Spinal cord (tissue), 10 donors: ENCODE measurements around the gene DSC2. TPM values are rescaled to one million over a fixed set of nuclear protein-coding genes. Genes with fewer than 3 reads are reported as not detected.

Experiments used
- DNase-seq, 6 donors: peaks; one replicate each; pipeline versions ENCODE4 v3.0.0 to v3.0.0-alpha.2; 2013 to 2015; ENCODE audit warnings: low spot score in 6 of 6, low read depth in 4 of 6
- H3K27ac ChIP-seq: one replicate; pipeline ENCODE4 v1.5.1; 2013; ENCODE audit warnings: low read depth, low read length, control low read depth
- H3K27me3 ChIP-seq: one replicate; pipeline ENCODE4 v1.6.1; 2013; ENCODE audit warnings: low read length; ENCODE audit not compliant: control insufficient read depth, insufficient read depth
- H3K36me3 ChIP-seq: one replicate; pipeline ENCODE4 v1.6.1; 2013; ENCODE audit warnings: low read length; ENCODE audit not compliant: control insufficient read depth, insufficient read depth
- H3K4me1 ChIP-seq: one replicate; pipeline ENCODE4 v1.6.1; 2013; ENCODE audit warnings: low read length; ENCODE audit not compliant: control insufficient read depth, insufficient read depth
- H3K4me3 ChIP-seq: one replicate; pipeline ENCODE4 v1.5.1; 2013; ENCODE audit warnings: low read depth, low read length, control low read depth
- H3K9me3 ChIP-seq: one replicate; pipeline ENCODE4 v1.6.1; 2013; ENCODE audit warnings: low read length; ENCODE audit not compliant: control insufficient read depth, insufficient read depth
- WGBS: methylation state at CpG from one replicate; pipeline ENCODE4 v1.1.5; 2013; ENCODE audit warnings: missing lambda C conversion rate; ENCODE audit not compliant: insufficient coverage; 5-methylcytosine and 5-hydroxymethylcytosine counted together
- polyA plus RNA-seq, 2 donors: library from polyadenylated mRNA; unstranded; fragments of 120-200 nt; gene quantifications; one replicate each; pipeline ENCODE4 v1.2.1, GENCODE V29; 2013; ENCODE audit not compliant: insufficient read length in 2 of 2
- total RNA-seq, 2 donors: library from RNA; depleted of rRNA in 1 of 2; stranded (reverse); fragments of 120-200 nt in 1 of 2; fragments of >200 nt in 1 of 2; gene quantifications; one replicate each; pipeline versions ENCODE4 v1.2.3 to v1.2.4, GENCODE V29; 2013 to 2014
- donor health status: healthy.

Gene DSC2
- total and polyA plus RNA-seq, 4 donors: 2.0 to 24.8 (median 6.2) TPM

DNA sequence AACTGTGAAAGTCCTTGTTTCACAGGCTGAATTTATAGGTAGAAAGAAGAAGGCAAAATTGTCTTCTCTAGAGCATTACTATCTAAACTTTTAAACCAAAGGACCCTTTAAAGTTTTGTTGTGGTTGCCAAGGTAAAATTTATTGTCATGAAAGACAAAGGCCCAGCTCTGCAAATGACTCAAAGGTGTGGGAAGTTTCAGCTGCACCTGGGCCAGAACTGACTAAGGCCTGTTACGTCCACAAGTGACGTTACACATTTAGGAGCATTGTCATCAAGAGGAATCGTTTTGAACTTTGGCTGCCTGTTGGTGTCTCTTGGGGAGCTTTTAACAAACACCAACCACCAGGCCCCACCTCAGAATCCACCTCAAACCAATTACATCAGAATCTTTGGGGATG, 51.6 kb downstream of the DSC2 start:
- Histone ChIP-seq H3K4me1 (no peaks in the 10 kb centered on the region), H3K4me3 (no peak overlapping the region), H3K36me3 (no peaks in the 10 kb centered on the region), H3K27ac (no peak overlapping the region), H3K9me3 (no peaks in the 10 kb centered on the region), H3K27me3 (no peaks in the 10 kb centered on the region)
- DNase-seq: no peak
- 93% methylated on average over 2 of the region's 3 CpGs for WGBS

DNA sequence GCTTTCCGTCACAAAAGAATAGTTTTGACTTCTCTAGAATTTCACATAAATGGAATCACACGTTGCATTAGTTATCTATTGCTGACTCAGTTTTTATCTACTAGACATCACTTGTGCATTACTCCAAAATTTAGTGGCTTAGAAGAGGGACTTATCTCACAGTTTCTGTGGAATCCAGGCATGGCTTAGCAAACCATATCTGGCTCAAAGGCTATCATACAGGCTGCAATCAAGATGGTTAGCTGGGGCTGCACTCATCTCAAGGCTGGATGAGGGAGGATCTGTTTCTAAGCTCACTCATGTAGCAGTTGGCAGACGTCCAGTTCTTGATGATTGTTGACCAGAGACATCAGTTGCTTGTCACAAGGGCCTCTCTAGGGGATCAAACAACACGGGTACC, 53.0 kb downstream of the DSC2 start:
- H3K4me3 ChIP-seq: no peak overlapping the region
- no peaks in the 10 kb centered on the region for H3K9me3 ChIP-seq
- H3K4me1 ChIP-seq: no peaks in the 10 kb centered on the region
- 71% methylated on average over 2 of the region's 4 CpGs for WGBS
- H3K27ac ChIP-seq: no peak overlapping the region
- H3K27me3 ChIP-seq: peaks cover 6% of the 10 kb centered on the region
- DNase-seq: no peak
- no peaks in the 10 kb centered on the region for H3K36me3 ChIP-seq

DNA sequence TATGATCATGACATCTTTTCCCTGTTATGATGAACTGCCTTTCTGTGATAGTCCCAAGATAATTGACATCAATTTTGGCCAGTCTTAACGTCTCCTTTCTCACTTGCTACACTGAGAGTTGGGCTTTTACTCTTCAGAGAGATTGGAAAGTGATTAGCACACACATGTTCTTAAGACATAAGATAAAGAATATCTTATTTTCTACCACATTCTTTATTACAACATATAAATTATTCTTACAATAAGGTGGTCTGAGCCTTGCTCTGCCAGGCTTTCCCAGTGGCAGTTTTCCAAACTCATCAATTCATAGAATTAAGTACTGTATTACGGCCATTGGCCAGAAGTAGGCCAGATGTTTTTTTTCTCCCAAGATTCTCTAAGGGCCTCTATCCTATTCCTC, 54.0 kb downstream of the DSC2 start:
- Histone ChIP-seq H3K9me3 (no peaks in the 10 kb centered on the region), H3K27me3 (peaks cover 15% of the 10 kb centered on the region), H3K36me3 (no peaks in the 10 kb centered on the region), H3K27ac (no peak overlapping the region), H3K4me3 (no peak overlapping the region), H3K4me1 (no peaks in the 10 kb centered on the region)
- no peak for DNase-seq
- no CpG with 5 or more reads among the region's 2 CpGs for WGBS

DNA sequence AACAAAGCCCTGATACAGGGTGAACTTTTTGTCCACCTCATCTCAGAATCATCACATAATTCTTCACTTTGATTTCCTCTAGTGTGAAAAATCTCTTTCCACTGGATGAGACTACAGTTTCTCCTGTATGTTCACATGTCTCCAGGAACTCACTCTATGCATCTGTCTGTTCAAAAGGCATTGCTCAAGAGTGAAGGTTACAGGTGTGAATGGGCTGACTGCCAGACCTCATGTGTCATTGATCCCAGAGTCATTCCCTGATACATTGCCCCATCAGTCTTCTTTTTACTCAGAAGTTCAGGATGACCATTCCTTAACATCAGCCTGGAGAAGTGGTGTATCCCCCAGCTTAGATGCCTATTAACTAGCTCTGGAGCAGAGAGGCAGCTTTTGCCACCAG, 55.3 kb downstream of the DSC2 start:
- no peak overlapping the region for H3K4me3 ChIP-seq
- H3K4me1 ChIP-seq: peaks cover 8% of the 10 kb centered on the region
- no peaks in the 10 kb centered on the region for H3K36me3 ChIP-seq
- H3K27ac ChIP-seq: no peak overlapping the region
- no peaks in the 10 kb centered on the region for H3K9me3 ChIP-seq
- H3K27me3 ChIP-seq: peaks cover 24% of the 10 kb centered on the region
- no peak for DNase-seq

DNA sequence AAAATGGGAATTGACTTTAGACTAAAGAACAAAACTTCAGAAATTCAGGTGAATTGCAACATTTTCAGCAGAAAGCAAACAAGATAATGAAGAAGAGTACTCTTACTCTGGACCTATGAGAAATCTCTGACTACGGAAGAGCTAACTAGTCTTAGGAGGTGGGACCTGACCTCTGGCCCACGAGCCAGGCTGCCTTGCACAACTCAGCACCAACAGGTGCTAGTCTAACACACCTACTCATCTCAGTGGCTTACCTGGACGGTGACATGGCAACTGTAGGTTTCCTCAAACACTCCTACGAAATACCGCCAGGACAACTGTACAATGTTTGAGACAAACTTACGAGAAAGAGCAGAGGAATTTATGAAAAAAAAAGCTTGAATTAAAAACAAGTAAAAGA, 56.6 kb downstream of the DSC2 start:
- H3K27me3 ChIP-seq: peaks cover 37% of the 10 kb centered on the region
- H3K36me3 ChIP-seq: no peaks in the 10 kb centered on the region
- WGBS: 93% methylated on average over 5 of the region's 6 CpGs
- no peaks in the 10 kb centered on the region for H3K9me3 ChIP-seq
- no peak overlapping the region for H3K4me3 ChIP-seq
- no peak for DNase-seq
- H3K4me1 ChIP-seq: peaks cover 20% of the 10 kb centered on the region
- no peak overlapping the region for H3K27ac ChIP-seq

DNA sequence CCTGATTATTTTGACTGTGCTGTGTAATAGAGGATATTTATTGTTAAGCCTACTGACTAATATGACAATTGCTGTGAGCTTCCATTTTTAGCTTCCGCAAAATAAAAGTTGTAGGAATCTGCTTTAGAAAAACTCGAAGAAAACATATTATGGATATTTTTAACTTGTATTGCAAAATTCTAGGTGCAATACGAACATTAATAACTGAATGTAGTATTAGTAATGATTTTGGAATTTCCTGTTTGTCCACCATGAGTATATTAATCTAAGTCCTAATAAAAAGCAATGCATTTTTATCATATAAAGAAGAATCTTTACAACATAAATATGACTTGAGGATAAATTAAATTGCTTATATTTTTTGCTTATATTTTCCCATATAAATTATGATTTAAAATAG, 57.3 kb downstream of the DSC2 start:
- Histone ChIP-seq H3K4me1 (peaks cover 20% of the 10 kb centered on the region), H3K4me3 (no peak overlapping the region), H3K36me3 (no peaks in the 10 kb centered on the region), H3K27me3 (peaks cover 44% of the 10 kb centered on the region), H3K9me3 (no peaks in the 10 kb centered on the region), H3K27ac (no peak overlapping the region)
- no CpG with 5 or more reads among the region's 3 CpGs for WGBS
- no peak for DNase-seq

DNA sequence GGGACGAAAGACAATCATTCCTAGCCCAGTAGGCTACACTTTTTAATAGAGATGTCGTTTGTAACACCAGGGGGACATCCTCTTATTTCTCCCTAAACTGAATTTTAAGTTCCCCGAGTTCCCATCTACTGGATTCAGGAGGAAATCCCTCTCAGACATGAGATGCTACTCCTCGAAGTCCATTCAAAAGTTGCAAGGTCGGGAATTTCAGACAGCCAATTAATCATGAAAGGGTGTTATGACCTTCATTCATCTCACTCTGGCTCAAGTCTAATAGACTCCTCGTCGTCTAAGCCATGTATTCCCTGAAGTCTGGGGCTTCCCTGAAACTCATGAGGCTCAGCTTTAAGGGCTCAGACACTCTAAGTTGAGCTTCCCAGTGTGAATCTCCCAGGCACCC, 58.5 kb downstream of the DSC2 start:
- no peak for DNase-seq
- H3K27me3 ChIP-seq: peaks cover 51% of the 10 kb centered on the region
- no peaks in the 10 kb centered on the region for H3K9me3 ChIP-seq
- H3K4me1 ChIP-seq: peaks cover 20% of the 10 kb centered on the region
- 30% methylated on average over 2 of the region's 7 CpGs for WGBS
- H3K36me3 ChIP-seq: no peaks in the 10 kb centered on the region
- no peak overlapping the region for H3K27ac ChIP-seq
- no peak overlapping the region for H3K4me3 ChIP-seq

DNA sequence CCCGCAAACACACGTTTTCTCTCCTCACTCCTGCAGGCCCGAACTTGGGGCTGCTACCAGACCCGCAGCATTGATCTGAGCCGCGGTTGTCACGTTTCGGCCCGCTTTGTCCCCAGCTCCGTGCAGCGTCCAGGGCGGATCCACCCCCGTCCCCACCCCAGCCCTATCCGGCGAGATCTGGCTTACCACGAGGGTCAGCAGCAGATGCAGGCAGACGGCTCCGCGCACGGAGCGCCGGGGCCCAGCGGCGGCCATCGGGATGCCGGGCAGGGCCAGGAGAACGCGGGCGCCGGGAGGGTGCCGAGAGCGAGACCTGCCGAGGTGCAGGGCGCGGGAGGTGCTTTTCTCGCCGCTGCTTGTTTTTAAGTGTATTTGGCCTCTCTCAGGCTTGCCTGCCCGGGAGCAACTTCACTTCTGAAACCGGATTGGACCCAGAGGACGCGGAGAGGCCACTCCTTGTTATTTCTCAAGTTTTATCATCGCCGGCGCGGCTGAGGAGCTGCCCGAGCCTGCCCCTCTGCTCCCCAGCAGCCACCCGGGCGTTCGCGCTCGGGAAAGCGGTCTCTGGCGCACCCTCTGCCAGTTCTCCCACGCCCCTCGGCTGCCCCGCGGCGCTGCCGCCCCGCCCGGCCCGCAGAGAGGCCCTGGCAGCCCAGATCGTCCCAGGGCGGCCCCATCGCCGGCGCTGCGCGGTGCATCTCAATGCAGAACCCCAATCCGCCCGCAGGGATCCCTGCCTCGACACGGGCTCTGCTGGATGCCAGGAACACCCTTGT, 59.6 kb downstream of the DSC2 start, which contains the start of gene DSC3:
TSS of gene DSC3 (minus strand) at position 337 of the 776 bp plus-strand sequence. CDS start at position 255, 82 bp downstream.
- H3K27me3 ChIP-seq: peaks cover 51% of the 10 kb centered on the region
- DNase-seq: peak in 2 of 6 donors; percentile 46 to 54
- H3K4me3 ChIP-seq: peak within 1 kb of the TSS; percentile 30
- H3K27ac ChIP-seq: no peak within 1 kb of the TSS
- WGBS: under 1% methylated on average over 73 of the region's 73 CpGs
- H3K9me3 ChIP-seq: no peaks in the 10 kb centered on the region
- no peaks in the 10 kb centered on the region for H3K36me3 ChIP-seq
- peaks cover 20% of the 10 kb centered on the region for H3K4me1 ChIP-seq

DNA sequence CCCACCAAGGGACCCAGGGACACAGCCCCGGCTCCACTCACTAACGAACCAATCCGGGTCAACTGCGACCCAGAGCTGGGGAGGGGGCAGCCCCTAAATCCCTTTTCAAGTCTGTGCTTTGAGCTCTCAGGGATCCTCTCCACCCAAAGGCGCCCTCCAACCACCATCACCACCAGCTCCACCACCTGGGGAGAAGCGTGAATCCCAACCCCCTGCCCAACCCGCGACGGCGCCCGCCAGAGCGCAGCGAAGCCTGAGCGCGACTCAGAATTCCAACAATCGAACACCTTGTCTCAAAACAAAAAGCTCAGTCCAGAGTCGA, 60.2 kb downstream of the DSC2 start:
- Histone ChIP-seq H3K36me3 (no peaks in the 10 kb centered on the region), H3K27me3 (peaks cover 51% of the 10 kb centered on the region), H3K27ac (no peak overlapping the region), H3K4me1 (peaks cover 20% of the 10 kb centered on the region), H3K9me3 (no peaks in the 10 kb centered on the region), H3K4me3 (peak overlapping the region; percentile 30)
- DNase-seq: peak in 2 of 6 donors; percentile 12 to 52
- 2% methylated on average over 17 of the region's 17 CpGs for WGBS
